ENCODE data around the gene TECPR1.

- TF ChIP-seq EP300 (IDR thresholded peaks at IDR 0.05) = no peak
- no peak for TF ChIP-seq CTCF (IDR thresholded peaks at IDR 0.05)
These were observed 29.9 kb upstream of the TECPR1 start for GRCh38 chr7:98281757-98282606.
